Pulmonary artery endothelial cell (primary cell): ENCODE measurements around the gene KIF5A. TPM values are rescaled to one million over a fixed set of nuclear protein-coding genes. Genes with fewer than 3 reads are reported as not detected.

ENCODE experiments used
- DNase-seq: peaks from one replicate; pipeline ENCODE4 v3.0.0-alpha.2; 2011; ENCODE audit warnings: low read depth, low spot score
- total RNA-seq: library from RNA; depleted of rRNA; stranded (reverse); fragments of >200 nt; gene quantifications from 2 replicates; pipeline ENCODE4 v1.2.3, GENCODE V29; 2014

KIF5A gene
- total RNA-seq, 1 donor from 2014 or later: under 0.01 TPM

- no peak for DNase-seq
Observed at GRCh38 chr12:57534991-57535543, 14.8 kb upstream of the KIF5A start.

GRCh38 chr12:57535764-57536596, 13.9 kb upstream of the KIF5A start:
- DNase-seq: no peak

GRCh38 chr12:57536597-57536942, 13.3 kb upstream of the KIF5A start:
- DNase-seq: no peak

- no peak for DNase-seq
Observed at GRCh38 chr12:57539134-57539768, 10.6 kb upstream of the KIF5A start.

- DNase-seq: no peak
Observed at GRCh38 chr12:57541001-57541400, 8.8 kb upstream of the KIF5A start.

GRCh38 chr12:57541717-57542116, 8.1 kb upstream of the KIF5A start:
- no peak for DNase-seq

- DNase-seq: no peak
Observed at GRCh38 chr12:57543581-57543980, 6.3 kb upstream of the KIF5A start.

GRCh38 chr12:57545809-57546437, 3.9 kb upstream of the KIF5A start:
- DNase-seq: no peak

- peak; percentile 93 for DNase-seq
Observed at GRCh38 chr12:57546438-57547287, 3.2 kb upstream of the KIF5A start, which contains the start of gene DCTN2. DCTN2 (minus strand) TSS chr12:57547192; CDS start chr12:57547063, 129 bp downstream.

GRCh38 chr12:57547288-57548012, 2.4 kb upstream of the KIF5A start:
- DNase-seq: no peak

GRCh38 chr12:57548013-57548315, 1.9 kb upstream of the KIF5A start:
- DNase-seq: no peak

GRCh38 chr12:57548488-57548887, 1.4 kb upstream of the KIF5A start:
- DNase-seq: no peak

- DNase-seq: no peak
Observed at GRCh38 chr12:57549203-57549908, 488 bp upstream of the KIF5A start.

- no peak for DNase-seq
Observed at GRCh38 chr12:57550641-57551549, 1.1 kb downstream of the KIF5A start.

GRCh38 chr12:57551637-57552305, 1.9 kb downstream of the KIF5A start:
- DNase-seq: no peak

- no peak for DNase-seq
Observed at GRCh38 chr12:57552306-57552651, 2.4 kb downstream of the KIF5A start.

GRCh38 chr12:57552835-57553313, 3.0 kb downstream of the KIF5A start:
- DNase-seq: no peak
